SU-DHL-6 (cell line): ENCODE data around the gene FHAD1.

ENCODE experiments used
- H2AFZ ChIP-seq: fragments of 200-600 bp; sonication (generic); 2 replicates; pipeline ENCODE4 v1.6.1; 2014; ENCODE audit warnings: low read depth, mild to moderate bottlenecking, moderate library complexity, mixed read lengths, antibody characterized with exemption, low read length; ENCODE audit not compliant: severe bottlenecking
- H3F3A ChIP-seq: fragments of 200-600 bp; shearing (Covaris generic); 2 replicates; pipeline ENCODE4 v1.6.0; 2016; ENCODE audit warnings: antibody characterized with exemption, mild to moderate bottlenecking; ENCODE audit not compliant: insufficient read depth
- H3K27ac ChIP-seq: fragments of 200-600 bp; sonication (generic); 2 replicates; pipeline ENCODE4 v1.5.1; 2016; ENCODE audit warnings: low read depth, mild to moderate bottlenecking, low read length, moderate library complexity, mixed read lengths
- H3K27me3 ChIP-seq: fragments of 200-600 bp; sonication (generic), shearing (Covaris generic); 2 replicates; pipeline ENCODE4 v1.6.0; 2014; ENCODE audit warnings: mild to moderate bottlenecking, low read length
- H3K36me3 ChIP-seq: fragments of 200-600 bp; sonication (generic); 2 replicates; pipeline ENCODE4 v1.6.1; 2014; ENCODE audit warnings: mild to moderate bottlenecking, low read length, mixed read lengths
- H3K4me2 ChIP-seq: fragments of 300-600, 200-600 bp; shearing (Covaris generic), sonication (generic); 2 replicates; pipeline ENCODE4 v1.6.0; 2014; ENCODE audit warnings: low read length, low read depth, mild to moderate bottlenecking; ENCODE audit not compliant: poor library complexity, severe bottlenecking
- H3K4me3 ChIP-seq: fragments of 200-600 bp; sonication (generic); 2 replicates; pipeline ENCODE4 v1.5.1; 2014; ENCODE audit warnings: antibody characterized with exemption, low read length, mild to moderate bottlenecking, mixed read lengths; ENCODE audit not compliant: insufficient read depth, poor library complexity, severe bottlenecking
- H3K79me2 ChIP-seq: fragments of 200-600 bp; sonication (generic); 2 replicates; pipeline ENCODE4 v1.6.1; 2014; ENCODE audit warnings: mild to moderate bottlenecking, low read length, moderate library complexity; ENCODE audit not compliant: insufficient read depth
- H3K9ac ChIP-seq: fragments of 200-600 bp; sonication (generic); 2 replicates; pipeline ENCODE4 v1.7.0; 2014; ENCODE audit warnings: mild to moderate bottlenecking, low read length
- H3K9me2 ChIP-seq: fragments of 200-600 bp; sonication (generic); replicated peaks from 2 replicates; pipeline ENCODE4 v1.6.1; 2014; ENCODE audit warnings: low read length; ENCODE audit not compliant: insufficient read depth
- H3K9me3 ChIP-seq: fragments of 200-600 bp; sonication (generic); 2 replicates; pipeline ENCODE4 v1.6.1; 2014; ENCODE audit warnings: low read length, mixed read lengths; ENCODE audit not compliant: insufficient read depth
- H4K20me1 ChIP-seq: fragments of 200-600 bp; sonication (generic); 2 replicates; pipeline ENCODE4 v1.6.1; 2014; ENCODE audit warnings: low read depth, mild to moderate bottlenecking, antibody characterized with exemption, low read length, moderate library complexity, mixed read lengths
- CTCF ChIP-seq: fragments of 200-600 bp; sonication (generic); IDR thresholded peaks from one replicate; pipeline ENCODE4 v1.5.1; 2017; ENCODE audit warnings: antibody characterized with exemption, mild to moderate bottlenecking, low read length, moderate library complexity; ENCODE audit not compliant: insufficient read depth, poor library complexity, severe bottlenecking
- EZH2phosphoT487 ChIP-seq: fragments of 200-600 bp; sonication (generic), shearing (Covaris generic); conservative IDR thresholded peaks from 2 replicates; pipeline ENCODE4 v1.6.1; 2018; ENCODE audit warnings: mild to moderate bottlenecking, antibody characterized with exemption, low read length, moderate library complexity, mixed read lengths

The FHAD1 gene

GRCh38 chr1:15283526-15283925 is 36.5 kb downstream of the FHAD1 start:
- H3K4me2 ChIP-seq, result no peak overlapping the region

GRCh38 chr1:15286452-15286851 is 39.4 kb downstream of the FHAD1 start:
- H3K9me3 ChIP-seq, result no peaks in the 10 kb centered on the region
- no peaks in the 10 kb centered on the region for H3K79me2 ChIP-seq
- no peaks in the 10 kb centered on the region for H3F3A ChIP-seq
- TF ChIP-seq CTCF (no peak), EZH2phosphoT487 (no peak)
- H3K9me2 ChIP-seq, result no peaks in the 10 kb centered on the region
- no peaks in the 10 kb centered on the region for H3K27me3 ChIP-seq
- no peak overlapping the region for H3K9ac ChIP-seq
- H3K4me3 ChIP-seq, result no peak overlapping the region
- no peaks in the 10 kb centered on the region for H3K36me3 ChIP-seq
- no peak overlapping the region for H3K4me2 ChIP-seq
- H4K20me1 ChIP-seq, result no peaks in the 10 kb centered on the region
- H3K27ac ChIP-seq, result no peak overlapping the region
- no peak overlapping the region for H2AFZ ChIP-seq

More at GRCh38 chr1:15283526-15283925, 36.5 kb downstream of the FHAD1 start:
- Histone ChIP-seq H3K36me3 (no peaks in the 10 kb centered on the region), H3K79me2 (no peaks in the 10 kb centered on the region), H3K9me2 (no peaks in the 10 kb centered on the region), H3K4me3 (no peak overlapping the region), H3K9ac (no peak overlapping the region), H3K27me3 (no peaks in the 10 kb centered on the region), H2AFZ (no peak overlapping the region), H3K9me3 (no peaks in the 10 kb centered on the region), H3F3A (no peaks in the 10 kb centered on the region), H4K20me1 (no peaks in the 10 kb centered on the region), H3K27ac (no peak overlapping the region)
- TF ChIP-seq EZH2phosphoT487 (no peak), CTCF (no peak)

GRCh38 chr1:15287035-15287979 is 40.3 kb downstream of the FHAD1 start:
- H3K36me3 ChIP-seq, result no peaks in the 10 kb centered on the region
- H4K20me1 ChIP-seq, result no peaks in the 10 kb centered on the region
- H3K4me2 ChIP-seq, result no peak overlapping the region
- H3K4me3 ChIP-seq, result no peak overlapping the region
- H3F3A ChIP-seq, result no peaks in the 10 kb centered on the region
- no peak for TF ChIP-seq EZH2phosphoT487
- no peaks in the 10 kb centered on the region for H3K9me2 ChIP-seq
- no peak overlapping the region for H2AFZ ChIP-seq
- no peaks in the 10 kb centered on the region for H3K27me3 ChIP-seq
- H3K9ac ChIP-seq, result no peak overlapping the region
- no peak overlapping the region for H3K27ac ChIP-seq
- no peaks in the 10 kb centered on the region for H3K9me3 ChIP-seq
- no peaks in the 10 kb centered on the region for H3K79me2 ChIP-seq
